Caco-2 (cell line): ENCODE results near the gene TWIST2. TPM values are rescaled to one million over a fixed set of nuclear protein-coding genes. Genes with fewer than 3 reads are reported as not detected.

Experiments used
- BruUV-seq: library from RNA; stranded (reverse); fragments of 400-500 nt; replicated peaks from 2 replicates; lab custom pipeline; 2021; lab: Mats Ljungman, UMichigan
- CTCF ChIA-PET: fragments of 300-600 bp; sonication (Branson Sonifier 250); formaldehyde crosslinking; loops from one replicate; lab custom pipeline; 2022; ENCODE audit warnings: antibody characterized with exemption; lab: Charles Lee
- POLR2A ChIA-PET: fragments of 300-600 bp; sonication (Branson Sonifier 250); formaldehyde crosslinking; loops from one replicate; lab custom pipeline; 2022; ENCODE audit warnings: antibody characterized with exemption; lab: Charles Lee
- DNase-seq, 2 experiments: peaks; one replicate each; pipeline versions ENCODE4 v3.0.0 to v3.0.0-alpha.2; 2020 to 2022
- H3K27me3 ChIP-seq: replicated peaks from 2 replicates; pipeline ENCODE4 v1.6.0; 2011; ENCODE audit warnings: low read length; ENCODE audit not compliant: control insufficient read depth, insufficient read depth
- H3K36me3 ChIP-seq: 2 replicates; pipeline ENCODE4 v1.5.1; 2011; ENCODE audit warnings: low read length; ENCODE audit not compliant: control insufficient read depth, insufficient read depth
- H3K4me1 ChIP-seq: fragments of 250-450 bp; sonication (Bioruptor Pico); 2 replicates; pipeline ENCODE4 v1.5.1; 2020; ENCODE audit warnings: mild to moderate bottlenecking
- H3K4me3 ChIP-seq: 2 replicates; pipeline ENCODE4 v1.5.1; 2011; ENCODE audit warnings: low read depth, mild to moderate bottlenecking, control low read depth, low read length
- H3K9me3 ChIP-seq: fragments of 250-450 bp; sonication (Bioruptor Pico); 2 replicates; pipeline ENCODE4 v1.5.1; 2020; ENCODE audit warnings: mild to moderate bottlenecking, moderate library complexity
- H3K27ac Mint-ChIP-seq: one replicate; pipeline ENCODE4 v1.8.0; 2022; ENCODE audit warnings: mixed read lengths; ENCODE audit not compliant: unreplicated experiment
- H3K27me3 Mint-ChIP-seq: one replicate; pipeline ENCODE4 v1.8.0; 2022; ENCODE audit warnings: mixed read lengths; ENCODE audit not compliant: insufficient read depth, unreplicated experiment
- H3K36me3 Mint-ChIP-seq: one replicate; pipeline ENCODE4 v1.8.0; 2022; ENCODE audit warnings: mild to moderate bottlenecking, mixed read lengths; ENCODE audit not compliant: insufficient read depth, unreplicated experiment
- H3K4me1 Mint-ChIP-seq: one replicate; pipeline ENCODE4 v1.8.0; 2022; ENCODE audit warnings: low read depth, mixed read lengths; ENCODE audit not compliant: unreplicated experiment
- H3K4me3 Mint-ChIP-seq: one replicate; pipeline ENCODE4 v1.8.0; 2022; ENCODE audit warnings: mild to moderate bottlenecking, moderate library complexity, mixed read lengths; ENCODE audit not compliant: unreplicated experiment
- H3K9me3 Mint-ChIP-seq: one replicate; pipeline ENCODE4 v1.8.0; 2022; ENCODE audit warnings: mixed read lengths; ENCODE audit not compliant: unreplicated experiment
- intact Hi-C: fragments of 100-400 bp; cut with micrococcal nuclease; formaldehyde crosslinking; loops from one replicate; pipeline ENCODE4 v1.10.0; 2022; ENCODE audit not compliant: unreplicated experiment
- total RNA-seq: library from RNA; stranded (reverse); gene quantifications from 2 replicates; pipeline ENCODE4 v1.2.3, GENCODE V29; 2022
- TF ChIP-seq, protein P1 (sequence below), 2 experiments: fragments of 200-600 bp in 1 of 2; IDR thresholded peaks; 1 replicate in 1 of 2; 2 replicates in 1 of 2; pipeline versions ENCODE4 v1.5.1 to v1.8.0; 2011 to 2022; ENCODE audit warnings: antibody characterized with exemption in 1 of 2, control low read depth in 1 of 2, inconsistent platforms in 1 of 2, low read depth in 1 of 2, low read length in 1 of 2, mild to moderate bottlenecking in 1 of 2, moderate library complexity in 1 of 2; ENCODE audit not compliant: insufficient read depth in 1 of 2, severe bottlenecking in 1 of 2, unreplicated experiment in 1 of 2

Gene TWIST2
- total RNA-seq, 1 experiment from 2014 or later: not detected

DNA sequence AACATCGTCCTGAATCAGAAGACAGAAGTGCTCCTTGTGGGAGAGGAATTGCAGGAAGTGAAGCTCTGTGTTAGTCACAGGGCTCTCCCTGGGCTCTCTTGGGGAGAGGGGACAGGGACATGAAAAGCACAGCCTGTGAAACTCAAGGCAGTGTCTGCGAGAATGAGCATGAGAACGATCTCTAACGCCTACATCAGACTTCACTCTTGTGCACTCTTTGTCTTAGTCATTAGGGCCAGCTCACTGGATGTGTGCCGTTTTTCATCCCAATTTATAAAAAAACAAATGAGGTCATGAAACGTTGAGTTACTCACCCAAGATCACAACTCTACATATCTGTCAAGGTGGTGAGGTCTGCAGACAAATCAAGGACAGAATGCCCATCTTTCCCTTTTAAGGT lies 27.0 kb upstream of the TWIST2 start:
- Mint-ChIP-seq H3K4me3 (no peak overlapping the region), H3K9me3 (peaks cover 9% of the 10 kb centered on the region), H3K36me3 (no peaks in the 10 kb centered on the region), H3K27me3 (no peaks in the 10 kb centered on the region), H3K27ac (no peak overlapping the region), H3K4me1 (peaks cover 6% of the 10 kb centered on the region)
- TF ChIP-seq, protein P1, sequence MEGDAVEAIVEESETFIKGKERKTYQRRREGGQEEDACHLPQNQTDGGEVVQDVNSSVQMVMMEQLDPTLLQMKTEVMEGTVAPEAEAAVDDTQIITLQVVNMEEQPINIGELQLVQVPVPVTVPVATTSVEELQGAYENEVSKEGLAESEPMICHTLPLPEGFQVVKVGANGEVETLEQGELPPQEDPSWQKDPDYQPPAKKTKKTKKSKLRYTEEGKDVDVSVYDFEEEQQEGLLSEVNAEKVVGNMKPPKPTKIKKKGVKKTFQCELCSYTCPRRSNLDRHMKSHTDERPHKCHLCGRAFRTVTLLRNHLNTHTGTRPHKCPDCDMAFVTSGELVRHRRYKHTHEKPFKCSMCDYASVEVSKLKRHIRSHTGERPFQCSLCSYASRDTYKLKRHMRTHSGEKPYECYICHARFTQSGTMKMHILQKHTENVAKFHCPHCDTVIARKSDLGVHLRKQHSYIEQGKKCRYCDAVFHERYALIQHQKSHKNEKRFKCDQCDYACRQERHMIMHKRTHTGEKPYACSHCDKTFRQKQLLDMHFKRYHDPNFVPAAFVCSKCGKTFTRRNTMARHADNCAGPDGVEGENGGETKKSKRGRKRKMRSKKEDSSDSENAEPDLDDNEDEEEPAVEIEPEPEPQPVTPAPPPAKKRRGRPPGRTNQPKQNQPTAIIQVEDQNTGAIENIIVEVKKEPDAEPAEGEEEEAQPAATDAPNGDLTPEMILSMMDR (IDR thresholded peaks at IDR 0.05; ENCODE audit: insufficient read depth in 1 of 2, low read depth in 1 of 2, low read length in 1 of 2, severe bottlenecking in 1 of 2, unreplicated experiment in 1 of 2): no peak
- H3K4me1 ChIP-seq: peaks cover 1% of the 10 kb centered on the region; the same call in 1 of the 2 replicates
- peaks cover 11% of the 10 kb centered on the region; the same call in 1 of the 2 replicates for H3K9me3 ChIP-seq
- POLR2A ChIA-PET: no interaction called here
- DNase-seq: no peak
- intact Hi-C loops: no loop called here
- no peak overlapping the region for H3K4me3 ChIP-seq
- no peaks in the 10 kb centered on the region for H3K36me3 ChIP-seq
- H3K27me3 ChIP-seq: no peaks in the 10 kb centered on the region
- BruUV-seq: no TSS peak
- CTCF ChIA-PET: no interaction called here

DNA sequence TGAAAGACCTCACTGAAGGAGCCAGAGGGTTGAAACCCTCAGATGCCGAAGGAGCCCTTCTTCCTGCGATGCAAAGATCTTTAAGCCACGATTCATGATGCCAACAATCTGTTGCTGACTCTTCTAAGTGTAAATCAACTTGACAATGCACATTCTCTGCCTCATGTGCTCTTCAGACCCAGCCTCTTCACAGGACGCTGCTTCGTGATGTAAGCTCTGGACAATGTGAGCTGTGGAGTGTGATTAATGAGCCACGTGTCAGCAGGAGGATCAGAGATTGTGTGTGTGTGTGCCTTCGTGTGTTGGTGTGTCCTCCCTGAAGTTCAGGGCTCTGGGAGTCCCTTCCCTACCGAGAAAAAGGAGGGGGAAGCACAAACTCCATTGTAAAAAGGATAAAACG lies 26.5 kb upstream of the TWIST2 start:
- H3K36me3 Mint-ChIP-seq: no peaks in the 10 kb centered on the region
- peaks cover 14% of the 10 kb centered on the region for H3K9me3 Mint-ChIP-seq
- no peaks in the 10 kb centered on the region for H3K27me3 ChIP-seq
- peaks cover 6% of the 10 kb centered on the region; the same call in 1 of the 2 replicates for H3K4me1 ChIP-seq
- H3K4me1 Mint-ChIP-seq: peaks cover 10% of the 10 kb centered on the region
- H3K27ac Mint-ChIP-seq: no peak overlapping the region
- no TSS peak for BruUV-seq
- DNase-seq: no peak
- POLR2A ChIA-PET: no interaction called here
- CTCF ChIA-PET: no interaction called here
- no peak overlapping the region for H3K4me3 ChIP-seq
- H3K9me3 ChIP-seq: peaks cover 11% of the 10 kb centered on the region; the same call in 1 of the 2 replicates
- TF ChIP-seq, protein P1 (IDR thresholded peaks at IDR 0.05; ENCODE audit: insufficient read depth in 1 of 2, low read depth in 1 of 2, low read length in 1 of 2, severe bottlenecking in 1 of 2, unreplicated experiment in 1 of 2): no peak
- no peaks in the 10 kb centered on the region for H3K36me3 ChIP-seq
- no peak overlapping the region for H3K4me3 Mint-ChIP-seq
- H3K27me3 Mint-ChIP-seq: no peaks in the 10 kb centered on the region
- intact Hi-C loops: no loop called here

DNA sequence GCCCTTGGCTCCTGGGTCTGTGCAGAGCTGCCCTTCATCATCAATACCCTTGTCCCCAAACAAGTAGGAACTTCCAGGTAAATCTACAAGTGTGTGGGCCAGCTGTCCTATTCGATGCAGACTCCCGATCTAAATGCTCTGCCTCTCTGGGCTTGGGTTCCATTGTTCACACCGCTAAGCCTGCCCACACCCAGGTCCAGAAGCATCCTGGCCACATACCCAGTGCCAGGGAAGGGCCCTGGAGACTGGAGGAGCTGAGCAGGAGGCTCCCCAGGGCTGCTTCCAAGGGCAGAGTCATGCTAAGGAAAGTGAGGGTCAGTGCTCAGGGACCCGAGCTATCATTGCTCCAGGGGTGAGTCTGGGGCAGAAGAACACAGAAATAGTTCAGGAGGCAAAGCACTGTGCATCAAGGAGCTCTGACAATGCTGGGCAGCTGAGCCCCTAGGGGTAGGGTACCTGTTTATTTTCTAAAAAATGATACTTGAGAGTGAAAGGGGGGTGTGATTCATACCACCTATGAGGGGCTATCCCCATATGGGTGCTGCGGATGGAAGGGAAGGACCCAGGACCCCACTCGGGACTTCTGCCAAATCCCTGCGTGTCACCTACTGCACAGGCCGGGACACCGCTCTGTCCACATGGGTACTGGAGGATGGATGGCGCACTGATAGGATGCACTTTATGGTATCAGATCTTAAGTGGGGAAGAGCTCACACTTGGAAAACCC lies 25.8 kb upstream of the TWIST2 start:
- H3K27me3 ChIP-seq: no peaks in the 10 kb centered on the region
- H3K36me3 Mint-ChIP-seq: no peaks in the 10 kb centered on the region
- DNase-seq: no peak
- no peak overlapping the region for H3K4me3 Mint-ChIP-seq
- intact Hi-C loops: no loop called here
- peaks cover 11% of the 10 kb centered on the region; the same call in 1 of the 2 replicates for H3K9me3 ChIP-seq
- H3K4me1 ChIP-seq: peaks cover 7% of the 10 kb centered on the region; the same call in 1 of the 2 replicates
- no peak overlapping the region for H3K27ac Mint-ChIP-seq
- H3K27me3 Mint-ChIP-seq: no peaks in the 10 kb centered on the region
- H3K4me3 ChIP-seq: no peak overlapping the region
- TF ChIP-seq, protein P1 (IDR thresholded peaks at IDR 0.05; ENCODE audit: insufficient read depth in 1 of 2, low read depth in 1 of 2, low read length in 1 of 2, severe bottlenecking in 1 of 2, unreplicated experiment in 1 of 2): no peak
- ChIA-PET POLR2A (no interaction called here), CTCF (no interaction called here)
- no TSS peak for BruUV-seq
- H3K4me1 Mint-ChIP-seq: peaks cover 13% of the 10 kb centered on the region
- no peaks in the 10 kb centered on the region for H3K36me3 ChIP-seq
- peaks cover 21% of the 10 kb centered on the region for H3K9me3 Mint-ChIP-seq
